GM18505 (cell line): Measurements from ENCODE around the gene CHDH.

Source experiments
- ATAC-seq: cut with Tn5 transposase; IDR thresholded peaks from one replicate; pipeline ENCODE4 v1.9.1; 2021; ENCODE audit not compliant: unreplicated experiment
- POLR2A ChIP-seq: IDR thresholded peaks from 4 replicates; pipeline ENCODE4 v1.6.1; 2011; ENCODE audit warnings: borderline replicate concordance; ENCODE audit not compliant: insufficient read depth, insufficient read length; ENCODE audit errors: extremely low read depth

CHDH gene

DNA sequence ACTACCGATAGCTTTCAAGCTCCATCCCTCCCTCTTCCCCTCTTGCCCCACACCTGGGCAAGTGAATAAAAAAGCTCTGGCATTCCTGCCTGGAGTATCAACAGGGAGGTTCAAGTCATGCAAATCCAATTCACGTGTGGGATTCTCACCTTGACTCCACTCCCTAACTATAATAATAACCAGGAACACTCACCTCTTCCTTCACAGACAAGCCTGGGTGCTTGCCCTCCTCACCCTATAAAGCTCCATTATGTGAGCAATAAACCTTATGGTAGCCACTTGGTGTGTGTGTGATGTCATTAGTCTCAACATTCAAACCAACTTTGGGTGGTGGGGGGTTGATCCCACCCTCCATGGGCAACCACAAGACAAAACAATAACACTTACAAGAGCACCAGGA is 16.6 kb downstream of the CHDH start:
- TF ChIP-seq POLR2A, result no peak
- no peak for ATAC-seq

DNA sequence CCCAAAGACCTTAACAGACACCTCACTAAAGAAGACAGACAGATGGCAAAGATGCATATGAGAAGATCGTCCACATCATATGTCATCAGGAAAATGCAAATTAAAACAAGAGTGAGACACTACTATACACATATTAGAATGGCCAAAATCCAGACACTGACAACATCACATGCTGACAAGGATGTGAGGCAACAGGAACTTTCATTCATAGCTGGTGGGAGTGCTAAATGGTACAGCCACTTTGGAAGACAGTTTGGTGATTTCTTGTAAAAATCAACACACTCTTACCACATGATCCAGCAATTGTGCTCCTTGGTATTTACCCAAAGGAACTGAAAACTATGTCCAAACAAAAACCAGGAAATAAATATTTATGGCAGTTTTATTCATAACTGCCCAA is 17.6 kb downstream of the CHDH start:
- TF ChIP-seq POLR2A, result no peak
- ATAC-seq, result no peak

DNA sequence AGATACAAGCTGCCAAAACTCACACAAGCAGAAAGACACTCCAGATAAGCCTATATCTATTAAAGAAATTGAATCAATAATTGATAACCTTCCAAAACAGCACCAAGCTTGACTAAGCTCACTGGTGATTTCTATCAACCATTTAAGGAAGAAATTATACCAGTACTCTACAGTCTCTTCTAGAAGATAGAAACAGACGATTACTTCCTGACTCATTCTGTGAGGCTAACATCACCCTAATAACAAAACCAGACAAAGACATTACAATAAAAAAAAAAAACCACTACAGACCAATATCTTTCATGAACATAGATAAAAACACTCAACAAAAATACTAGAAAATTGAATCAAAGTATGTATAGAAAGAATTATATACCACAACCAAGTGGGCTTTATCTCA is 20.2 kb downstream of the CHDH start:
- TF ChIP-seq POLR2A, result no peak
- no peak for ATAC-seq

DNA sequence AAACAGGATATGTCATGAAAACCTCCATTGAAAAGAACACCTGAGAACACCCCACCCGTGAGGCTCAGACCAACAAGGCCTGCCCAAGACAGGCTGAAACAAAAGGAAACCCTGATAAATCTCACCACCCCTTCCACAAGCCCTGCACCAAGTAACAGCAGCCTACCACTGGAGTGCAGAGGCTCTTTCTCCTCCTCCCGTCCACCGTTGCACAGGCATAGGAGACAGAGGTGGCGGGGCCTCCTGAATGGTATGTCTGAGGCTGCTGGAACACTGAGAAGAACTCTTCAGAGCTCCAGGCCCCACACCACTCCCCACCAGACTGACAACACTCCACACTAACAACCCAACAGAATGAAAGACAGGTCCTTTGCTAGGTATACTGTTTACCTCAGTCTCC is 21.4 kb downstream of the CHDH start:
- no peak for TF ChIP-seq POLR2A
- no peak for ATAC-seq

DNA sequence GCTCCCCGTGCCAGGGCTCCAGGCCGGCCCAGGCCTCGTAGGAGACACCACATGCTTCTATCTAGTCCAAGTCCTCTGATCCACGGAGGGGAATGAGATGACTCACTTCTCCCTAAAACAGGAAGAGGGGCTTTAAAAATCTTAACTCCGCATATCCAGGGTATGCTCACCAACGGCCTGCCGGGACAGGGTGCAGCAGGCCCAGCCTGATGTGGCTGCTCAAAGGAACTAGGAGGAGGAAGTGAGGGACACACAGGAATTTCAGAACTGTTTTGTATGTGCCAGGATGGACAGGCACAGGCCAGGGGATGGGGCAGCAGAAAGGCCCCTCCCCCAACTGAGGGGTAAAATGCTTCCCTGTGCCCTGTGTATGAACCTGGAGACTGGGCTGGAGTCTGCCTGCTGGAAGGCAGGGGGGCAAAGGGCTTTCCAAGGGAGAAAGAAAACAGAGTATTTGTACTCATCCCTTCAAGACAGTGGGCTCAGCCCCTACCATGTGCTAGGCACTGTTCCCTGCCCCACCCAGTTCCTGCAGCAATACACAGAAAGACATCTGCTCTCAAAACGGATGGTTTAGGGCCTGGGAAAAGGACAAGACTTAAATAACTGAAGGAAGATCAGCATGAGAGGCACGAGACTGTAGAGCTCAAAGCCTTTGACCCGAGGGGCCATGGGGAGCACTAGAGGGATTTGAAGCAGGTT is 22.1 kb downstream of the CHDH start:
- no peak for ATAC-seq
- TF ChIP-seq POLR2A, result no peak

DNA sequence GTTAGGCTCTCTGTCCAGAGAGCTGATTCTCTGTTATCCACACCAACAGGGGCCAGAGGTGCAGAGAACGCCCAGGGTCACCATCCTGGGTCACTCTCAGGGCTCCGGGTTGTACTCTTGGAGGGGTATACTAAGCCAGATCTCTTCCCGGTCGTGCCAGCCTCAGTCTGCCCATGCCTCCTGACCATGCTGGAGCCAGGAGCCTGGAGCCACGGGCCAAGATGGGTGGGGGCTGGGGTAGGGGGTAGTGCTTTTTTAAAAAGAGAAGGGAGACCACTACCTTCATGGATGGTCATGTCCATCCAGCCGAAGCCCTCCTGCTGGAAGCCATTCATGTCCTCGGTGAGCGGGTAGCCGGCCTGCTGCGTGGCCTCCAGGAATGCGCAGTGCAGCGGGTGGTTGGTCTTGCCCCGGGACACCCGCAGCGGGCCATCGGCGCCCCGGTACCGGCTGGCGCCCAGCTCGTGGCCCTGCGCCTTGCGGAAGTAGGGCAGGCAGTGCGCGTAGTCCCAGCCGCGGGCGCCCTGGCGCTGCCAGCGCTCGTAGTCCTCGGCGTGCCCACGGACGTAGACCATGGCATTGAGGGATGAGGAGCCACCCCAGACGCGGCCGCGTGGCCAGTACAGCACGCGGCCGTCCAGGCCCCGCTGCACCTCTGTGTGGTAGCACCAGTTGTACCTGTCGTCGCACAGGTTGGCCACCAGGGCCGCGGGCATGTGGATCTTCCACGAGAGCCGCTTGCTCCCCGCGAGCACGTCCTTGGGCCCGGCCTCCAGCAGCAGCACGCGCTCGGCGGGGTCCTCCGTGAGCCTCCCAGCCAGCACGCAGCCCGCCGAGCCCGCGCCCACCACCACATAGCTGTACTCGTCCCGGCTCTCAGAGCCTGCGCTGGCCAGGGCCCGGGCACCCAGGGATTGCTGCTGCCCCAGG is 22.9 kb downstream of the CHDH start:
- no peak for ATAC-seq
- no peak for TF ChIP-seq POLR2A

DNA sequence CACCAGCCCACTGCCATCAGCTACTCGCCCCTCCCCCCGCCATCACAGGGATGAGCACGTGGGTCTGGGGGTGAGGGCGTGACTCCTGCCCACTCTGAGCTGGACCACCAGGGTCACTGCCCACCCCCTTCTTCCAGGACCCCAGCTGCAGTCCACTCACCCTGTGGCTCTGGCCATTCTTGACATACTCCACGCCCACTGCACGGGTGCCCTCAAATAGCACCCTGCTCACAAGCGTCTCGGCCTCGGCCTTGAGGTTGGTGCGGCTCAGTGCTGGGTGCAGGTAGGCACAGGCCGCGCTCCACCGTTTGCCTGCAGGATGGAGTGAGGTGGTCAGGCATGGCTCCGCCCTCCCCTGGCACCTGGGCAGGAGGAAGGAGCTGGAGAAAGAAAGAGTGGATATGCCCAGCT is 23.9 kb downstream of the CHDH start:
- TF ChIP-seq POLR2A, result no peak
- no peak for ATAC-seq

DNA sequence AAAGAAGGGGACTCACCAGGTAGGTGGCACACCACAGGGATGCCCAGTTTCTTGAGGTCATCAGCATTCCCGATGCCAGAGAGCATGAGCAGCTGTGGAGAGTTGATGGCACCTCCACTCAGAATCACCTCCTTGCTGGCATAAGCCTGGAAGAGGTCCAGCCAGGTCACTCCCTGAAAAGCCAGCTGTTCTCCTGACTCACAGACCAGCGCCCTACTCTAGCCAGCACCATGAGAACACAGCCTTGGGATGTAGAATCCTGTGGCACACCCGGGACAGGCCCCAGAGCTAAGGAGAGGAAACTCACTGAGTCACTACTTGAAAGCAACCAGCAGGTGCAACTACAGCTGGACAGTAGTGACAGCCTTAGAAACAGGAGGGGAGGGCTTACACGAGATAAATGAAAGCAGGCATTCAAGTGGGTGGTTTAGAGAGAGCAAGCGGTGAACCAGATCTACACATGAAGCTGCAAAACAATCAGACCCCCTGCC is 24.5 kb downstream of the CHDH start:
- no peak for ATAC-seq
- TF ChIP-seq POLR2A, result no peak

DNA sequence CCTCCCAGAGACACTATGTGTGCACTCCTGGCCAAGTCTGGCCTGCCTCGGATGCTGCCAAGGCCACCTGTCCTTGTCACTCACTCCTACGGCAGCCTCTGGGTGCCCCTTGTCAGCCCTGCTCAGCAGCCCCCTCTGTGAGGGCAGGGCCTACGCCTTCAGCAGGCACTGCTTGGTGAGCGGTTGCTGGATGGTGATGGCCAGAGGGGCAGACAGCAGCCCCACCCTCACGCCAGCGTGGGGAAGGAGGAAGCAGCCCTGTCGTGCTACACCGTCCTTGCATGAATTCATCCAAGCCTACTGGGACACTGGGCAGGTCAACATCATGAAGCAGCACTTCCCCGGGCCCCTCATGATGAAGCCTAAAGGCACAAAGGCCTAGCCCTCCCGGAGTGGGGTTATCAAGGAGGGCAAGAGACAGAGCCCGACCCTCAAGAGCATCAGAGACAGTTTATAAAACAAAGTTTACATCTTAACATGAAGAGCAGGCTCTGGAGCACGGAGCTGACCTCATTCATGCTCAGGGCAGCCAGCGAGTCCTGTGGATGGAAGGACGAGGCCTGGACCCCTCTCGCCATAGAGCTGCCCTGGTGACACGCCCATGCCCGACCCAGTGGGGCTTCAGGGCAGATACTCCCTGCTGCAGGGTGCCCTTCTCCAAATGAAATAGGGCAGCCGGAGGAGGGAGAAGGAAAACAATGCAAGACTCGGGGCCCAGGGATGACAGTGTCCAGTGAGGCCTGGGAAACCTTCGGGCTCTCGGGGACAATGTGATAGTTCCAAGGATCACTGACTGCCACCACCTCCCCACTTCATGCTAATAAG is 25.3 kb downstream of the CHDH start:
- no peak for TF ChIP-seq POLR2A
- no peak for ATAC-seq

DNA sequence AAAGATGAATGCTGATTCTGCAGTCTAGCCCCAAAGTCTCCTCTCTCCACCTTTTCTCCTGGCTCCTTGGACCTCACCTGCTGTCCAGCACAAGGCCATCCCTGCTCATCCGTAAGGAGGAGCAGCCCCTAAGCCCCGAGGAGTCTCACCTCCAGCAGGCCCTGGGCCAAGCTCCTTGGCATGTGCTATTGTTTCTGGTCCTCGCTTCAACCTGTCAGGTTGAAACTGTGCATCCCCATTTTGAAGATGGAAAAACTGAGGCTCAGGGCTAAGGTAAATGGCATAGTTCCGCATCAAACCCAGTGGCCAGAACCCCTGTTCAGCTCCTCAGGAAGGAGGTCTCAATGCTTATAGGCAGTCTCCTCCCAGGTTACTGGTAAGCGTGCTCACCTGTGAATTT is 26.1 kb downstream of the CHDH start:
- no peak for ATAC-seq
- no peak for TF ChIP-seq POLR2A

DNA sequence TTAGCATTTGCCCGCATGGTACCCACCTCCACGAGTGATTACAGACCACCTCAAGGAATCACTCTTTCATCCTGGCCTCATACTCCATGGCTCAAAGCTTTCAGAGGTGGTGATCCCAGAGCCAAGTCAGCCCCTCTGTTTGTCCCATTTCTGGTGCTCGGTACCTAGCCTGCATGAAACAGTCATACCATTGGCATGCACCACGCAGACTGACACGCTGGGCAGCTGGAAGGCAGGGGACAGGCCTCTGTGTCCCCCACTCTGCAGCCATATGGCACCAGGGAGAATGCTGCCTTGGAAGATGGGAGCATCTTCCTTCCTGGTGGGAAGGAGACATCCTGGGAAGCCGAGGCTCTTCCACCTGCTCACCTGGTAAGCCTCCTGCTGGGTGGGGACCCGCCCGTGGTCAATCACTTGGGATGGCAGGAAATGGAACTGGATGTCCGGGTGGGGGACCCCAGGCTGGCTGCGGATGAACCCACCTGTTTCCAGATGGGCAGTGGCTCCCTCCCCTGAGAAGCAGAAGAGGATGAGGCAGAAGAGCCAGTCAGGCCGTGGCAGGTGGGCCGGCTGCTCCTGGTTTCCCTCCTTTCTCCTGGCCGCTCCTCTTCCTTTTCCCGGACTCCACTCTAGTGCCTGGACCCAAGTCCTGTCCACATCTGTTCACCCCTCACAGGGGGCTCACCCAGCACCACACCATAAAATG is 26.9 kb downstream of the CHDH start:
- no peak for TF ChIP-seq POLR2A
- no peak for ATAC-seq
